K562 (cell line): ENCODE results near the gene NR6A1. TPM values are rescaled to one million over a fixed set of nuclear protein-coding genes. Genes with fewer than 3 reads are reported as not detected.

ENCODE experiments used
- ATF2 ChIP-seq: sonication (generic); formaldehyde crosslinking; IDR thresholded peaks from 2 replicates; pipeline ENCODE4 v1.8.1; 2022; ENCODE audit warnings: missing genetic modification reagents
- CTCFL ChIP-seq: IDR thresholded peaks from 2 replicates; pipeline ENCODE4 v1.6.1; 2011; ENCODE audit warnings: borderline replicate concordance, low read depth, mild to moderate bottlenecking, moderate library complexity, low read length; ENCODE audit not compliant: insufficient read depth, poor library complexity, severe bottlenecking
- ID3 ChIP-seq, 2 experiments: fragments of 250-450 bp in 1 of 2; fragments of 450-650 bp in 1 of 2; sonication (Bioruptor Pico) in 1 of 2; IDR thresholded peaks; 2 replicates each; pipeline versions ENCODE4 v1.6.1 to v1.8.0; 2016 to 2021; ENCODE audit warnings: mild to moderate bottlenecking in 2 of 2, moderate library complexity in 2 of 2, missing compliant biosample characterization in 1 of 2, missing genetic modification characterization in 1 of 2
- KDM5B ChIP-seq: fragments of 200-600 bp; sonication (generic); IDR thresholded peaks from 2 replicates; pipeline ENCODE4 v1.6.1; 2012; ENCODE audit warnings: low read depth, mild to moderate bottlenecking, moderate library complexity, low read length, control low read depth, inconsistent platforms; ENCODE audit not compliant: insufficient replicate concordance
- MBD2 ChIP-seq: sonication (generic); IDR thresholded peaks from 2 replicates; pipeline ENCODE4 v1.6.1; 2016; ENCODE audit warnings: low read depth, borderline replicate concordance
- NCOA6 ChIP-seq: fragments of 450-650 bp; IDR thresholded peaks from 2 replicates; pipeline ENCODE4 v1.6.1; 2017; ENCODE audit warnings: mild to moderate bottlenecking
- NFIC ChIP-seq: fragments of 450-650 bp; IDR thresholded peaks from 2 replicates; pipeline ENCODE4 v1.6.1; 2017; ENCODE audit warnings: mild to moderate bottlenecking, inconsistent platforms
- NFYB ChIP-seq: IDR thresholded peaks from 2 replicates; pipeline ENCODE4 v1.6.1; 2011; ENCODE audit warnings: mild to moderate bottlenecking, moderate library complexity; ENCODE audit not compliant: insufficient read length; ENCODE audit errors: extremely low read depth
- NONO ChIP-seq, 2 experiments: fragments of 200-400 bp in 1 of 2; fragments of 450-650 bp in 1 of 2; formaldehyde crosslinking in 1 of 2; IDR thresholded peaks; 2 replicates each; pipeline ENCODE4 v1.6.1; 2017; ENCODE audit warnings: low read depth in 2 of 2, mild to moderate bottlenecking in 2 of 2, moderate library complexity in 2 of 2, low read length in 1 of 2
- PREB ChIP-seq: sonication (generic); formaldehyde crosslinking; IDR thresholded peaks from 2 replicates; pipeline ENCODE4 v1.8.1; 2023; ENCODE audit warnings: mild to moderate bottlenecking, missing genetic modification reagents
- PYGO2 ChIP-seq: fragments of 450-650 bp; IDR thresholded peaks from 2 replicates; pipeline ENCODE4 v1.6.1; 2016; ENCODE audit warnings: mild to moderate bottlenecking, missing genetic modification characterization, moderate library complexity, missing compliant biosample characterization
- RNF2 ChIP-seq: sonication (generic); IDR thresholded peaks from 2 replicates; pipeline ENCODE4 v1.6.1; 2016
- SMAD3 ChIP-seq: fragments of 450-650 bp; formaldehyde crosslinking; conservative IDR thresholded peaks from 2 replicates; pipeline ENCODE4 v1.4.0; 2020; ENCODE audit warnings: mild to moderate bottlenecking
- TCF15 ChIP-seq: fragments of 250-450 bp; sonication (Bioruptor Pico); IDR thresholded peaks from 2 replicates; pipeline ENCODE4 v1.8.0; 2022; ENCODE audit warnings: moderate library complexity, mild to moderate bottlenecking, inconsistent platforms
- TEAD4 ChIP-seq, 2 experiments: sonication (generic) in 1 of 2; formaldehyde crosslinking in 1 of 2; IDR thresholded peaks; 2 replicates each; pipeline versions ENCODE4 v1.6.1 to v1.8.0; 2012 to 2022; ENCODE audit warnings: borderline replicate concordance in 1 of 2, inconsistent platforms in 1 of 2, low read length in 1 of 2, mild to moderate bottlenecking in 1 of 2, missing genetic modification reagents in 1 of 2
- ZBTB7A ChIP-seq: IDR thresholded peaks from 2 replicates; pipeline ENCODE4 v1.6.1; 2011; ENCODE audit warnings: low read depth, mild to moderate bottlenecking, low read length, moderate library complexity, borderline replicate concordance; ENCODE audit not compliant: control insufficient read depth
- polyA plus RNA-seq, 8 experiments: library from polyadenylated mRNA; depleted of rRNA in 4 of 8; stranded (reverse) in 5 of 8; unstranded in 3 of 8; fragments of >200 nt; fragmentation: Nextera tagmentation in 2 of 8; fragmentation: Illumina TruSeq in 1 of 8; extraction: Ambion mirVana in 2 of 8; extraction: Trizol in 1 of 8; gene quantifications; 2 replicates each; pipeline versions ENCODE4 v1.2.1 to v1.2.3, GENCODE V29; 2011 to 2014; ENCODE audit warnings: inconsistent platforms in 1 of 8, missing spikeins in 1 of 8
- total RNA-seq, 7 experiments: library from RNA; depleted of rRNA in 6 of 7; stranded (reverse); fragments of >200 nt in 6 of 7; fragmentation: Illumina TruSeq in 2 of 7; extraction: Trizol in 2 of 7; gene quantifications; 2 replicates each; pipeline versions ENCODE4 v1.2.1 to v1.2.3, GENCODE V29; 2011 to 2021; ENCODE audit warnings: low replicate concordance in 1 of 7

NR6A1 gene
- total and polyA plus RNA-seq, 9 of the 15 experiments (the other 6 are each of a cell fraction or from before 2014, with no cell fraction given): 9.7 to 55.4 (median 28.3) TPM

GRCh38 chr9:124764774-124765438, 6.2 kb downstream of the NR6A1 start (continued):
- TF ChIP-seq RNF2 (no peak), NFIC (no peak), NONO (IDR thresholded peaks at IDR 0.05; ENCODE audit: low read depth in 2 of 2, low read length in 1 of 2) (no peak), KDM5B (no peak), TCF15 (no peak), NCOA6 (no peak), PREB (CRISPR knock-in tag) (no peak), ATF2 (CRISPR knock-in tag) (no peak), CTCFL (no peak), NFYB (no peak), ID3 (CRISPR knock-in tag; IDR thresholded peaks at IDR 0.05) (no peak), ID3 (tag; IDR thresholded peaks at IDR 0.05) (no peak), ZBTB7A (no peak), SMAD3 (CRISPR knock-in tag) (no peak), TEAD4 (IDR thresholded peaks at IDR 0.05; ENCODE audit: low read length) (peak; percentile 15; the same call in 1 of the 2 replicates), TEAD4 (CRISPR knock-in tag; IDR thresholded peaks at IDR 0.05; ENCODE audit: borderline replicate concordance) (no peak), PYGO2 (tag) (no peak), MBD2 (no peak)
